CD8-positive, alpha-beta memory T cell (primary cell): ENCODE measurements around the gene OR4A47. TPM values are rescaled to one million over a fixed set of nuclear protein-coding genes. Genes with fewer than 3 reads are reported as not detected.
"Not testable (repeated sequence)": the region's sequence is repeated elsewhere in the genome, so short reads cannot be mapped to it uniquely, and the experiment has no call there.

Experiments used
- CTCF ChIA-PET: fragments of 350-600 bp; sonication (Branson Sonifier 250); formaldehyde crosslinking; loops from one replicate; lab custom pipeline; 2021; ENCODE audit warnings: antibody characterized with exemption; lab: Charles Lee
- POLR2A ChIA-PET: fragments of 350-600 bp; sonication (Branson Sonifier 250); formaldehyde crosslinking; loops from one replicate; lab custom pipeline; 2021; ENCODE audit warnings: antibody characterized with exemption; lab: Charles Lee
- DNase-seq, 5 donors: peaks; one replicate each; pipeline versions ENCODE4 v3.0.0 to v3.0.0-alpha.2; 2020 to 2022; ENCODE audit warnings: mixed read lengths in 1 of 5
- H3K27ac ChIP-seq: one replicate; pipeline ENCODE4 v1.7.0; 2013; ENCODE audit warnings: low read depth, mild to moderate bottlenecking, low read length, moderate library complexity
- H3K27me3 ChIP-seq: 2 replicates; pipeline ENCODE4 v1.7.0; 2013; ENCODE audit warnings: low read length, mild to moderate bottlenecking; ENCODE audit not compliant: insufficient read depth, poor library complexity, severe bottlenecking
- H3K36me3 ChIP-seq: 2 replicates; pipeline ENCODE4 v1.7.0; 2013; ENCODE audit warnings: mild to moderate bottlenecking, low read length, moderate library complexity; ENCODE audit not compliant: insufficient read depth
- H3K4me1 ChIP-seq: 2 replicates; pipeline ENCODE4 v1.7.0; 2013; ENCODE audit warnings: mild to moderate bottlenecking, low read length, moderate library complexity; ENCODE audit not compliant: insufficient read depth
- H3K4me3 ChIP-seq: 2 replicates; pipeline ENCODE4 v1.7.0; 2013; ENCODE audit warnings: mild to moderate bottlenecking, low read length
- H3K9me3 ChIP-seq: 2 replicates; pipeline ENCODE4 v1.7.0; 2013; ENCODE audit warnings: mild to moderate bottlenecking, low read length
- H3K27ac Mint-ChIP-seq, 8 donors: one replicate each; pipeline ENCODE4 v1.8.0; 2020 to 2021; ENCODE audit warnings: mixed read lengths in 8 of 8, mild to moderate bottlenecking in 6 of 8, inconsistent platforms in 3 of 8, moderate library complexity in 3 of 8
- H3K27me3 Mint-ChIP-seq, 2 donors: one replicate each; pipeline ENCODE4 v1.8.0; 2020 to 2021; ENCODE audit warnings: mixed read lengths in 2 of 2, mild to moderate bottlenecking in 1 of 2, moderate library complexity in 1 of 2
- H3K36me3 Mint-ChIP-seq, 3 donors: one replicate each; pipeline ENCODE4 v1.8.0; 2020 to 2021; ENCODE audit warnings: mixed read lengths in 3 of 3, inconsistent platforms in 1 of 3, mild to moderate bottlenecking in 1 of 3
- H3K4me1 Mint-ChIP-seq, 3 donors: one replicate each; pipeline ENCODE4 v1.8.0; 2020 to 2021; ENCODE audit warnings: mixed read lengths in 3 of 3, inconsistent platforms in 1 of 3, mild to moderate bottlenecking in 1 of 3
- H3K4me3 Mint-ChIP-seq, 7 donors: one replicate each; pipeline ENCODE4 v1.8.0; 2020 to 2021; ENCODE audit warnings: mixed read lengths in 7 of 7, mild to moderate bottlenecking in 6 of 7, moderate library complexity in 4 of 7, inconsistent platforms in 2 of 7
- H3K9me3 Mint-ChIP-seq, 5 donors: one replicate each; pipeline ENCODE4 v1.8.0; 2020 to 2022; ENCODE audit warnings: mixed read lengths in 5 of 5, mild to moderate bottlenecking in 3 of 5, moderate library complexity in 2 of 5, inconsistent platforms in 1 of 5
- polyA plus RNA-seq: library from polyadenylated mRNA; unstranded; fragments of 300-500 nt; fragmentation: Illumina TruSeq; gene quantifications from one replicate; pipeline ENCODE4 v1.2.3, GENCODE V29; 2021
- total RNA-seq, 2 experiments: library from RNA; stranded (reverse); gene quantifications; one replicate each; pipeline ENCODE4 v1.2.3, GENCODE V29; 2021

Gene OR4A47
- total RNA-seq (not detected), polyA plus RNA-seq (not detected)

GRCh38 chr11:48488493-48488892 is at the start of gene OR4A47:
Gene OR4A47 (plus strand): TSS chr11:48488793. CDS start chr11:48488793, 0 bp downstream.
- H3K27me3 Mint-ChIP-seq, CTCF ChIA-PET, H3K4me3 ChIP-seq, H3K27ac ChIP-seq, H3K4me3 Mint-ChIP-seq, H3K9me3 ChIP-seq, H3K36me3 Mint-ChIP-seq, H3K36me3 ChIP-seq, H3K4me1 ChIP-seq, H3K27me3 ChIP-seq, H3K4me1 Mint-ChIP-seq, POLR2A ChIA-PET, H3K27ac Mint-ChIP-seq, DNase-seq, H3K9me3 Mint-ChIP-seq: not testable (repeated sequence)

GRCh38 chr11:48455909-48456308 is 32.7 kb upstream of the OR4A47 start:
- H3K27ac Mint-ChIP-seq, POLR2A ChIA-PET, H3K4me3 Mint-ChIP-seq, H3K36me3 ChIP-seq, DNase-seq, H3K4me1 ChIP-seq, CTCF ChIA-PET, H3K27me3 Mint-ChIP-seq, H3K9me3 ChIP-seq, H3K27ac ChIP-seq, H3K4me3 ChIP-seq, H3K36me3 Mint-ChIP-seq, H3K4me1 Mint-ChIP-seq, H3K27me3 ChIP-seq: not testable (repeated sequence)
- H3K9me3 Mint-ChIP-seq = peaks cover 5 to 27% (median 10%) of the 10 kb centered on the region in 5 donors

GRCh38 chr11:48473966-48474365 is 14.6 kb upstream of the OR4A47 start:
- CTCF ChIA-PET, H3K4me3 Mint-ChIP-seq, H3K4me1 Mint-ChIP-seq, H3K4me3 ChIP-seq, H3K27ac Mint-ChIP-seq, H3K27me3 Mint-ChIP-seq, POLR2A ChIA-PET, H3K36me3 Mint-ChIP-seq, H3K27ac ChIP-seq, H3K4me1 ChIP-seq, H3K9me3 ChIP-seq, DNase-seq, H3K27me3 ChIP-seq, H3K36me3 ChIP-seq: not testable (repeated sequence)
- peaks cover 4 to 15% (median 10%) of the 10 kb centered on the region in 5 donors for H3K9me3 Mint-ChIP-seq

- H3K36me3 Mint-ChIP-seq, CTCF ChIA-PET, POLR2A ChIA-PET, H3K27me3 ChIP-seq, H3K4me1 Mint-ChIP-seq, H3K9me3 ChIP-seq, H3K27me3 Mint-ChIP-seq, H3K4me1 ChIP-seq, H3K27ac ChIP-seq, DNase-seq, H3K36me3 ChIP-seq, H3K4me3 ChIP-seq: not testable (repeated sequence)
- H3K9me3 Mint-ChIP-seq = peaks cover 4 to 13% (median 10%) of the 10 kb centered on the region in 5 donors
- H3K4me3 Mint-ChIP-seq = peak overlapping the region in 3 of 7 donors; percentile 4 to 54 (median 34)
- H3K27ac Mint-ChIP-seq = peak overlapping the region in 1 of 8 donors; percentile 20
Observed at GRCh38 chr11:48474703-48475102, 13.9 kb upstream of the OR4A47 start.

- POLR2A ChIA-PET, H3K27me3 Mint-ChIP-seq, H3K9me3 ChIP-seq, H3K4me3 Mint-ChIP-seq, H3K27me3 ChIP-seq, H3K27ac Mint-ChIP-seq, H3K9me3 Mint-ChIP-seq, H3K4me3 ChIP-seq, DNase-seq, H3K36me3 ChIP-seq, H3K36me3 Mint-ChIP-seq, H3K4me1 Mint-ChIP-seq, CTCF ChIA-PET, H3K4me1 ChIP-seq, H3K27ac ChIP-seq: not testable (repeated sequence)
Observed at GRCh38 chr11:48506169-48506568, 17.6 kb downstream of the OR4A47 start.

- Mint-ChIP-seq H3K9me3 (peaks cover under 1 to 7% (median 3%) of the 10 kb centered on the region in 5 donors), H3K4me3 (no peak overlapping the region), H3K36me3 (no peaks in the 10 kb centered on the region), H3K27ac (no peak overlapping the region), H3K4me1 (no peaks in the 10 kb centered on the region), H3K27me3 (no peaks in the 10 kb centered on the region)
- H3K4me1 ChIP-seq = no peaks in the 10 kb centered on the region
- H3K4me3 ChIP-seq = no peak overlapping the region
- no peak overlapping the region for H3K27ac ChIP-seq
- no peaks in the 10 kb centered on the region for H3K36me3 ChIP-seq
- no peaks in the 10 kb centered on the region for H3K9me3 ChIP-seq
- CTCF ChIA-PET = no interaction called here
- POLR2A ChIA-PET = no interaction called here
- DNase-seq = no peak
- H3K27me3 ChIP-seq = no peaks in the 10 kb centered on the region
Observed at GRCh38 chr11:48538991-48539390, 50.4 kb downstream of the OR4A47 start.

Other genes with a start within 250 kb of the OR4A47 start
- gene OR4X2, start 243.7 kb upstream of the OR4A47 start, total RNA-seq = not detected
- not detected for gene OR4X2, start 243.7 kb upstream of the OR4A47 start, polyA plus RNA-seq
- gene OR4X1, start 224.9 kb upstream of the OR4A47 start, total RNA-seq = not detected
- gene OR4X1, start 224.9 kb upstream of the OR4A47 start, polyA plus RNA-seq = not detected
- not detected for gene OR4S1, start 182.6 kb upstream of the OR4A47 start, total RNA-seq
- not detected for gene OR4S1, start 182.6 kb upstream of the OR4A47 start, polyA plus RNA-seq
- not detected for gene OR4C3, start 163.9 kb upstream of the OR4A47 start, total RNA-seq
- not detected for gene OR4C3, start 163.9 kb upstream of the OR4A47 start, polyA plus RNA-seq
- gene OR4C5, start 122.3 kb upstream of the OR4A47 start, total RNA-seq = not detected
- gene OR4C5, start 122.3 kb upstream of the OR4A47 start, polyA plus RNA-seq = not detected